HepG2 (cell line): Measurements from ENCODE around the gene GPX2. TPM values are rescaled to one million over a fixed set of nuclear protein-coding genes. Genes with fewer than 3 reads are reported as not detected.

ENCODE experiments used
- ATF7 ChIP-seq, 2 experiments: fragments of 450-650 bp in 1 of 2; sonication (generic) in 1 of 2; formaldehyde crosslinking in 1 of 2; IDR thresholded peaks; 2 replicates each; pipeline versions ENCODE4 v1.4.0 to v1.6.1; 2016 to 2020; ENCODE audit warnings: antibody characterized with exemption in 1 of 2, mild to moderate bottlenecking in 1 of 2, missing genetic modification reagents in 1 of 2
- FOXA1 ChIP-seq, 2 experiments: fragments of 450-650 bp in 1 of 2; sonication (generic) in 1 of 2; formaldehyde crosslinking in 1 of 2; IDR thresholded peaks; 2 replicates each; pipeline versions ENCODE4 v1.4.0 to v1.6.1; 2016 to 2020; ENCODE audit warnings: missing genetic modification reagents in 1 of 2
- GLI4 ChIP-seq: sonication (generic); formaldehyde crosslinking; IDR thresholded peaks from 2 replicates; pipeline ENCODE4 v1.5.1; 2020; ENCODE audit warnings: missing genetic modification reagents, mild to moderate bottlenecking, moderate library complexity, borderline replicate concordance
- KLF13 ChIP-seq: sonication (generic); formaldehyde crosslinking; IDR thresholded peaks from 2 replicates; pipeline ENCODE4 v1.4.0; 2020; ENCODE audit warnings: mild to moderate bottlenecking, missing genetic modification reagents
- KLF15 ChIP-seq: sonication (generic); formaldehyde crosslinking; IDR thresholded peaks from 2 replicates; pipeline ENCODE4 v1.8.1; 2023; ENCODE audit warnings: borderline replicate concordance, mild to moderate bottlenecking, inconsistent platforms, missing genetic modification reagents, mixed read lengths
- KMT2B ChIP-seq: IDR thresholded peaks from 2 replicates; pipeline ENCODE4 v1.6.1; 2016; ENCODE audit warnings: missing genetic modification reagents, missing compliant biosample characterization
- NFYC ChIP-seq: IDR thresholded peaks from 2 replicates; pipeline ENCODE4 v1.6.1; 2016; ENCODE audit warnings: missing genetic modification reagents, missing compliant biosample characterization
- SRSF1 ChIP-seq: fragments of 200-400 bp; formaldehyde crosslinking; optimal IDR thresholded peaks from 2 replicates; pipeline ENCODE3; 2017; ENCODE audit warnings: mild to moderate bottlenecking, low read depth, low read length, moderate library complexity
- ZFX ChIP-seq: sonication (generic); formaldehyde crosslinking; IDR thresholded peaks from 2 replicates; pipeline ENCODE4 v1.4.0; 2020; ENCODE audit warnings: mild to moderate bottlenecking, low read depth, missing genetic modification reagents, moderate library complexity
- ZNF138 ChIP-seq: sonication (generic); formaldehyde crosslinking; IDR thresholded peaks from 2 replicates; pipeline ENCODE4 v1.5.0; 2020; ENCODE audit warnings: mild to moderate bottlenecking, low read depth, missing genetic modification reagents
- ZNF564 ChIP-seq: sonication (generic); formaldehyde crosslinking; IDR thresholded peaks from 2 replicates; pipeline ENCODE4 v1.8.1; 2023; ENCODE audit warnings: mild to moderate bottlenecking, missing genetic modification reagents
- ZNF589 ChIP-seq: sonication (generic); formaldehyde crosslinking; conservative IDR thresholded peaks from 2 replicates; pipeline ENCODE4 v1.8.0; 2022; ENCODE audit warnings: mild to moderate bottlenecking, moderate library complexity, missing genetic modification reagents
- ZNF616 ChIP-seq: sonication (generic); formaldehyde crosslinking; IDR thresholded peaks from 2 replicates; pipeline ENCODE4 v1.5.0; 2020; ENCODE audit warnings: low read depth, mild to moderate bottlenecking, missing genetic modification reagents
- ZNF781 ChIP-seq: sonication (generic); formaldehyde crosslinking; IDR thresholded peaks from 2 replicates; pipeline ENCODE4 v1.5.1; 2020; ENCODE audit warnings: borderline replicate concordance, mild to moderate bottlenecking, missing genetic modification reagents; ENCODE audit errors: not compliant biosample characterization
- ZSCAN20 ChIP-seq: sonication (generic); formaldehyde crosslinking; IDR thresholded peaks from 2 replicates; pipeline ENCODE4 v1.4.0; 2020; ENCODE audit warnings: missing genetic modification reagents, mild to moderate bottlenecking, borderline replicate concordance
- polyA plus RNA-seq, 8 experiments: library from polyadenylated mRNA; depleted of rRNA in 3 of 8; stranded (reverse) in 7 of 8; unstranded in 1 of 8; fragments of >200 nt; fragmentation: Illumina TruSeq in 4 of 8; extraction: Trizol in 4 of 8; gene quantifications; 2 replicates each; pipeline versions ENCODE4 v1.2.1 to v1.2.3, GENCODE V29; 2011 to 2016; ENCODE audit warnings: low read depth in 4 of 8, missing spikeins in 1 of 8, mixed read lengths in 1 of 8; ENCODE audit not compliant: insufficient read depth in 1 of 8
- total RNA-seq, 5 experiments: library from RNA; depleted of rRNA; stranded (reverse); fragments of >200 nt; fragmentation: Illumina TruSeq; extraction: Trizol; gene quantifications; 2 replicates each; pipeline ENCODE4 v1.2.3, GENCODE V29; 2016; ENCODE audit warnings: low read depth in 1 of 5
- TF ChIP-seq, protein P1 (sequence below): sonication (generic); formaldehyde crosslinking; IDR thresholded peaks from 2 replicates; pipeline ENCODE4 v1.4.0; 2020; ENCODE audit warnings: mild to moderate bottlenecking, missing genetic modification reagents
- TF ChIP-seq, protein P2 (sequence below): sonication (generic); formaldehyde crosslinking; IDR thresholded peaks from 2 replicates; pipeline ENCODE4 v1.5.0; 2020; ENCODE audit warnings: mild to moderate bottlenecking, missing genetic modification reagents, borderline replicate concordance
- TF ChIP-seq, protein P3 (sequence below): IDR thresholded peaks from 2 replicates; pipeline ENCODE4 v1.6.1; 2018; ENCODE audit warnings: missing genetic modification reagents, mild to moderate bottlenecking, missing compliant biosample characterization
- TF ChIP-seq, protein P4 (sequence below): sonication (generic); formaldehyde crosslinking; IDR thresholded peaks from 2 replicates; pipeline ENCODE4 v1.8.0; 2022; ENCODE audit warnings: mild to moderate bottlenecking, missing genetic modification reagents

Gene GPX2
- total and polyA plus RNA-seq, 2 of the 13 experiments (the other 11 are each of a cell fraction or from before 2014, with no cell fraction given) = 526 to 674 TPM

DNA sequence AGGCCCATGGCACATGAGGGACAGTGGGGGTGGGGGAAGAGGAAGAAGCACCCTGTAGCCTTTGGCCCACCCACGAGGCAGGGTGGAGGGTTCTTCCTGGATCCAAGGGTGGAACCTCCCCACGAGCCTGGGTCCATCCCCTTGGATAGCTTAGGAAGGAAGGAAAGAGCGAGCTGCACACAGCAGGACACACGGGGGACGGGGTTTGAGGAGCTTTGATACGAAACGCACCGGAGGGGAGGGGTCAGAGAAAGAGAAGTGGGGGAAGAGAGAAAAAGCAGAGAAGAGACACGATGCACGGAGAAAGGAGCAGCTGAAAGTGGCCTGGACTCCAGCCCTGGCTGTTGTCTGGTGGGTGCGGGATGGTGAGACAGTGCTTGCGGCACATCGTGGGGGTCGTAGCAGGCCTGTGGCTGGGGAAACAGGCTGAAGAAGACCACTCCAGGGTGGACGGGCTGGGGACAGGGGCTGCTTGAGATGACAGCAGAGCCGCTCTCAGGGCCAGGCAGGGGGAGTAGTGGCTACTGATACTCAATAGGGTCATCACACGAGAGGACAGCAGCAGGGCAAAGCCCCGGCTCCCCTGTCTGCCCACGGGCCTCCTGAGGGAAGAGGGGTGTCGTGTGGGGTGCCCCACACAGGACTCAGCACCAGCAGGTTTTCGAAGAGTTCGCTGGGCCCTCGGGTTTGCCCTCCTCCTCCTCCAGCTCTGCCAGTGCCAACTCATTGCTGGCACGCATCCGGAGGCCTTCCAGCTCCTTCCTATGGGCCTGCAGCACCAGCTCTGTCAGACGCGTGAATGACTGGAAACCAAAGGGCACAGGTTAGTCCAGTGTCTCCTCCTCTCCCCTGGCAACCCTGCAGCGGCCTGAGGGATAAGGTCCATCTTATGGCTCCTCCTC is 5.4 kb upstream of the GPX2 start (continued):
- TF ChIP-seq, protein P1, sequence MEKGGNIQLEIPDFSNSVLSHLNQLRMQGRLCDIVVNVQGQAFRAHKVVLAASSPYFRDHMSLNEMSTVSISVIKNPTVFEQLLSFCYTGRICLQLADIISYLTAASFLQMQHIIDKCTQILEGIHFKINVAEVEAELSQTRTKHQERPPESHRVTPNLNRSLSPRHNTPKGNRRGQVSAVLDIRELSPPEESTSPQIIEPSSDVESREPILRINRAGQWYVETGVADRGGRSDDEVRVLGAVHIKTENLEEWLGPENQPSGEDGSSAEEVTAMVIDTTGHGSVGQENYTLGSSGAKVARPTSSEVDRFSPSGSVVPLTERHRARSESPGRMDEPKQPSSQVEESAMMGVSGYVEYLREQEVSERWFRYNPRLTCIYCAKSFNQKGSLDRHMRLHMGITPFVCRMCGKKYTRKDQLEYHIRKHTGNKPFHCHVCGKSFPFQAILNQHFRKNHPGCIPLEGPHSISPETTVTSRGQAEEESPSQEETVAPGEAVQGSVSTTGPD (CRISPR knock-in tag) = no peak
- TF ChIP-seq ZFX (CRISPR knock-in tag) (peak; percentile 72), ZNF616 (CRISPR knock-in tag) (no peak), KLF13 (no peak), ZNF589 (CRISPR knock-in tag) (no peak), SRSF1 (no peak), ZSCAN20 (CRISPR knock-in tag) (no peak), ZNF564 (CRISPR knock-in tag) (no peak), FOXA1 (IDR thresholded peaks at IDR 0.05) (no peak), FOXA1 (CRISPR knock-in tag; IDR thresholded peaks at IDR 0.05) (no peak), ZNF781 (CRISPR knock-in tag) (no peak), ATF7 (IDR thresholded peaks at IDR 0.05) (no peak), ATF7 (CRISPR knock-in tag; IDR thresholded peaks at IDR 0.05) (no peak), ZNF138 (CRISPR knock-in tag) (no peak), NFYC (CRISPR knock-in tag) (no peak), GLI4 (no peak), KLF15 (CRISPR knock-in tag) (no peak), KMT2B (CRISPR knock-in tag) (no peak)
- TF ChIP-seq, protein P2, sequence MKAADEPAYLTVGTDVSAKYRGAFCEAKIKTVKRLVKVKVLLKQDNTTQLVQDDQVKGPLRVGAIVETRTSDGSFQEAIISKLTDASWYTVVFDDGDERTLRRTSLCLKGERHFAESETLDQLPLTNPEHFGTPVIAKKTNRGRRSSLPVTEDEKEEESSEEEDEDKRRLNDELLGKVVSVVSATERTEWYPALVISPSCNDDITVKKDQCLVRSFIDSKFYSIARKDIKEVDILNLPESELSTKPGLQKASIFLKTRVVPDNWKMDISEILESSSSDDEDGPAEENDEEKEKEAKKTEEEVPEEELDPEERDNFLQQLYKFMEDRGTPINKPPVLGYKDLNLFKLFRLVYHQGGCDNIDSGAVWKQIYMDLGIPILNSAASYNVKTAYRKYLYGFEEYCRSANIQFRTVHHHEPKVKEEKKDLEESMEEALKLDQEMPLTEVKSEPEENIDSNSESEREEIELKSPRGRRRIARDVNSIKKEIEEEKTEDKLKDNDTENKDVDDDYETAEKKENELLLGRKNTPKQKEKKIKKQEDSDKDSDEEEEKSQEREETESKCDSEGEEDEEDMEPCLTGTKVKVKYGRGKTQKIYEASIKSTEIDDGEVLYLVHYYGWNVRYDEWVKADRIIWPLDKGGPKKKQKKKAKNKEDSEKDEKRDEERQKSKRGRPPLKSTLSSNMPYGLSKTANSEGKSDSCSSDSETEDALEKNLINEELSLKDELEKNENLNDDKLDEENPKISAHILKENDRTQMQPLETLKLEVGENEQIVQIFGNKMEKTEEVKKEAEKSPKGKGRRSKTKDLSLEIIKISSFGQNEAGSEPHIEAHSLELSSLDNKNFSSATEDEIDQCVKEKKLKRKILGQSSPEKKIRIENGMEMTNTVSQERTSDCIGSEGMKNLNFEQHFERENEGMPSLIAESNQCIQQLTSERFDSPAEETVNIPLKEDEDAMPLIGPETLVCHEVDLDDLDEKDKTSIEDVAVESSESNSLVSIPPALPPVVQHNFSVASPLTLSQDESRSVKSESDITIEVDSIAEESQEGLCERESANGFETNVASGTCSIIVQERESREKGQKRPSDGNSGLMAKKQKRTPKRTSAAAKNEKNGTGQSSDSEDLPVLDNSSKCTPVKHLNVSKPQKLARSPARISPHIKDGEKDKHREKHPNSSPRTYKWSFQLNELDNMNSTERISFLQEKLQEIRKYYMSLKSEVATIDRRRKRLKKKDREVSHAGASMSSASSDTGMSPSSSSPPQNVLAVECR (CRISPR knock-in tag) = peak; percentile 17
- TF ChIP-seq, protein P3, sequence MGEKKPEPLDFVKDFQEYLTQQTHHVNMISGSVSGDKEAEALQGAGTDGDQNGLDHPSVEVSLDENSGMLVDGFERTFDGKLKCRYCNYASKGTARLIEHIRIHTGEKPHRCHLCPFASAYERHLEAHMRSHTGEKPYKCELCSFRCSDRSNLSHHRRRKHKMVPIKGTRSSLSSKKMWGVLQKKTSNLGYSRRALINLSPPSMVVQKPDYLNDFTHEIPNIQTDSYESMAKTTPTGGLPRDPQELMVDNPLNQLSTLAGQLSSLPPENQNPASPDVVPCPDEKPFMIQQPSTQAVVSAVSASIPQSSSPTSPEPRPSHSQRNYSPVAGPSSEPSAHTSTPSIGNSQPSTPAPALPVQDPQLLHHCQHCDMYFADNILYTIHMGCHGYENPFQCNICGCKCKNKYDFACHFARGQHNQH (CRISPR knock-in tag) = 0 out of 2 replicates have a peak, but pooled peaks have one; percentile 20
- TF ChIP-seq, protein P4, sequence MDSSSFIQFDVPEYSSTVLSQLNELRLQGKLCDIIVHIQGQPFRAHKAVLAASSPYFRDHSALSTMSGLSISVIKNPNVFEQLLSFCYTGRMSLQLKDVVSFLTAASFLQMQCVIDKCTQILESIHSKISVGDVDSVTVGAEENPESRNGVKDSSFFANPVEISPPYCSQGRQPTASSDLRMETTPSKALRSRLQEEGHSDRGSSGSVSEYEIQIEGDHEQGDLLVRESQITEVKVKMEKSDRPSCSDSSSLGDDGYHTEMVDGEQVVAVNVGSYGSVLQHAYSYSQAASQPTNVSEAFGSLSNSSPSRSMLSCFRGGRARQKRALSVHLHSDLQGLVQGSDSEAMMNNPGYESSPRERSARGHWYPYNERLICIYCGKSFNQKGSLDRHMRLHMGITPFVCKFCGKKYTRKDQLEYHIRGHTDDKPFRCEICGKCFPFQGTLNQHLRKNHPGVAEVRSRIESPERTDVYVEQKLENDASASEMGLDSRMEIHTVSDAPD (CRISPR knock-in tag) = no peak
